ENCODE measurements around the gene MIA. TPM values are rescaled to one million over a fixed set of nuclear protein-coding genes. Genes with fewer than 3 reads are reported as not detected.

Gene MIA
- total RNA-seq, 1 experiment from 2014 or later: not detected

DNA sequence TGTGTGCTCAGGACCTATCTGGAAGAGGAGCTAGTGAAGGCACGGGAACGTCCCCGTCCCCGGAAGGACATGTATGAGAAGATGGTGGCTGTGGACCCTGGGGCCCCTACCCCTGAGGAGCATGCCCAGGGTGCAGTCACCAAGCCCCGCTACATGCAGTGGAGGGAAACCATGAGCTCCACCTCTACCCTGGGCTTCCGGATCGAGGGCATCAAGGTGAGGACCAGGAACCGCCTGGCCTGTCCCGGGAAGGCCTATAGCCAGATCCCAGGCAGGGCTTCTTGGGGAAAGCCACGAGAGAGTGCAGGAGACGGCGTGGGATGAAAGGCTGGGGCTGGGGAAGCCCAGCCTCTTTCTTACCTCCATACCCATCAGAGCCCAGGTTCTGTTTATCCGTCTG is 42.2 kb upstream of the MIA start:
- Histone ChIP-seq H2BK5ac (ENCODE audit: insufficient read length, low read length) (no peak overlapping the region), H2BK15ac (ENCODE audit: low read depth, low read length) (no peak overlapping the region), H2AK5ac (ENCODE audit: insufficient read length, low read length) (no peak overlapping the region), H3T11ph (ENCODE audit: low read length) (no peak overlapping the region), H3K23me2 (ENCODE audit: insufficient read length, low read depth, low read length, poor library complexity, severe bottlenecking) (no peaks in the 10 kb centered on the region), H3K23ac (ENCODE audit: insufficient read length, low read depth, low read length) (no peak overlapping the region), H3K9ac (ENCODE audit: extremely low read depth, insufficient read length, low read length) (no peak overlapping the region), H2BK120ac (ENCODE audit: low read depth, low read length, poor library complexity, severe bottlenecking) (no peak overlapping the region), H4K20me1 (ENCODE audit: control insufficient read depth, insufficient read depth, insufficient read length) (no peaks in the 10 kb centered on the region), H3K4me2 (ENCODE audit: insufficient read depth, insufficient read length, low read length) (no peak overlapping the region), H2BK12ac (ENCODE audit: insufficient read length, low read depth, low read length) (no peak overlapping the region), H4K8ac (replicated peaks; ENCODE audit: insufficient read length, low read depth, low read length) (no peak overlapping the region), H3K14ac (ENCODE audit: insufficient read depth, low read length) (no peak overlapping the region), H3K4me1 (ENCODE audit: insufficient read depth, low read length) (no peaks in the 10 kb centered on the region), H3K9me3 (ENCODE audit: control insufficient read depth, low read depth, low read length) (no peaks in the 10 kb centered on the region), H3K79me1 (ENCODE audit: insufficient read depth, low read depth, low read length, poor library complexity, severe bottlenecking) (no peaks in the 10 kb centered on the region), H3K18ac (ENCODE audit: insufficient read length, low read depth, low read length) (no peak overlapping the region), H3K27me3 (ENCODE audit: insufficient read depth, low read length) (no peaks in the 10 kb centered on the region), H2BK20ac (ENCODE audit: low read depth, low read length, poor library complexity, severe bottlenecking) (no peak overlapping the region), H4K91ac (ENCODE audit: insufficient read length, low read depth, low read length) (no peak overlapping the region), H4K5ac (ENCODE audit: insufficient read length, low read depth, low read length) (no peak overlapping the region), H3K79me2 (ENCODE audit: insufficient read depth, low read length) (no peaks in the 10 kb centered on the region), H3K56ac (ENCODE audit: insufficient read length, low read depth, low read length) (no peak overlapping the region), H3K4ac (ENCODE audit: low read depth, low read length) (no peak overlapping the region), H2AFZ (ENCODE audit: low read length) (no peak overlapping the region), H3K27ac (ENCODE audit: insufficient read length, low read depth, low read length) (no peak overlapping the region)
- WGBS (ENCODE audit: extremely low coverage, insufficient read length, low lambda C conversion rate): no CpG with 5 or more reads among the region's 13 CpGs
- no peak for DNase-seq
- no peak for TF ChIP-seq CTCF (conservative IDR thresholded peaks at IDR 0.05)
- no peaks in the 10 kb centered on the region for H3K4me1 Mint-ChIP-seq
- H3K9me3 Mint-ChIP-seq: no peaks in the 10 kb centered on the region
- no peak overlapping the region for H3K4me3 Mint-ChIP-seq
- H3K27ac Mint-ChIP-seq: no peak overlapping the region
- H3K36me3 Mint-ChIP-seq (ENCODE audit: insufficient read depth in 1 of 3, low read depth in 3 of 3): peaks cover 18 to 80% (median 65%) of the 10 kb centered on the region in 3 experiments; a peak in 6 of 7 replicates
- no peaks in the 10 kb centered on the region for H3K27me3 Mint-ChIP-seq (ENCODE audit: low read depth)
